Neural progenitor cell (in vitro differentiated cells): ENCODE measurements around the gene AIFM3.

ENCODE experiments used
- EZH2 ChIP-seq: fragments of 200-600 bp; sonication (generic); IDR thresholded peaks from 2 replicates; pipeline ENCODE4 v1.6.1; 2017; ENCODE audit warnings: antibody characterized with exemption, mild to moderate bottlenecking, moderate library complexity
- EZH2phosphoT487 ChIP-seq: fragments of 200-600 bp; sonication (generic); IDR thresholded peaks from 2 replicates; pipeline ENCODE4 v1.6.1; 2017; ENCODE audit warnings: antibody characterized with exemption
- TF ChIP-seq, protein P1 (sequence below): fragments of 200-600 bp; sonication (generic); IDR thresholded peaks from 2 replicates; pipeline ENCODE4 v1.5.1; 2017; ENCODE audit warnings: antibody characterized with exemption, mild to moderate bottlenecking

DNA sequence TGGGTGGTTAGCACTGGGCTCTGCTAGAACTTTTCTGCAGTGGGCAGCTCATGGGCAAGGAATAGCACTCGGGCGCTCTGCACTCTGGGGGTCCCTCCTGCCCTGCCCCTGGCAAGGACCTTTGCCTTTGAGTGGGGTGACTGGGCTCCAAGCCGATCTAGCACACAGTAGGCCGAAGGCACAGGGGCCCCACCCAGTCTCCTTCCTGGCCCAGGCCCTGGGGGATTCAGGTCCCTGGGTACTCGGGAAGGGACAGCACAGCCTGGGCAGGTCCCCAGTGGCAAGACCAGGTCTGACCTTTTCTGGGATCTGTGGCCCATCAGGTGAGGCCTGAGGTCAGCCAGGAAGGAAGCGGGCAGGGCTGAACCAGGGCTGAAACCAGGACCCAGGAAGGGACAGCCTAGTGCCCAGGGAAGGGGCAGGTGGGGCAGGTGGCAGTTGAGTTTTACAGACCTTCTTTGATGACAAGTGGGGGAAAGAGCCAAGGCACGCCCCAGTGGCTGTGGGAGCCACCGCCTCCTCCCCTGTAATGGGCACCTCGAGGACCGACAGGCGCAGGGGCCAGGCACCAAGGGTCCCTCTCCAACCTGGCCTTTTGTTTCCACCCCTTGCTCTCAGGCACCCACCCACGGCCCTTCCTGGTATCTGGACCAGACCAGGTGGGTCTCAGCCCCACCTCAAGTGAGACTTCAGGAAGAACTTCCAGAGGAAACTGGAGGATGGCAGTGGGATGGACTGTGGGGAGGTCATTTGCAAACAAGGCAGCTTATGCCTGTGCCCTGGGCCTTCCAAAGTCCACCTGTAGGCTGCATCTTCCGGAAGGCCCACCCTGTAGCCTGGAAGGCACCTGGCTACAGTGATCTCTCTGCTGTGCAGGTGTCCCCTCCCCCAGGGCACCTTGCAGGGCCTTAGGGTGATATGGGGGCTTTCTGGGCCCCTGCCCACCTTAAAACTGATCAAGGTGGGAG, 883 bp upstream of the AIFM3 start:
- TF ChIP-seq, protein P1, sequence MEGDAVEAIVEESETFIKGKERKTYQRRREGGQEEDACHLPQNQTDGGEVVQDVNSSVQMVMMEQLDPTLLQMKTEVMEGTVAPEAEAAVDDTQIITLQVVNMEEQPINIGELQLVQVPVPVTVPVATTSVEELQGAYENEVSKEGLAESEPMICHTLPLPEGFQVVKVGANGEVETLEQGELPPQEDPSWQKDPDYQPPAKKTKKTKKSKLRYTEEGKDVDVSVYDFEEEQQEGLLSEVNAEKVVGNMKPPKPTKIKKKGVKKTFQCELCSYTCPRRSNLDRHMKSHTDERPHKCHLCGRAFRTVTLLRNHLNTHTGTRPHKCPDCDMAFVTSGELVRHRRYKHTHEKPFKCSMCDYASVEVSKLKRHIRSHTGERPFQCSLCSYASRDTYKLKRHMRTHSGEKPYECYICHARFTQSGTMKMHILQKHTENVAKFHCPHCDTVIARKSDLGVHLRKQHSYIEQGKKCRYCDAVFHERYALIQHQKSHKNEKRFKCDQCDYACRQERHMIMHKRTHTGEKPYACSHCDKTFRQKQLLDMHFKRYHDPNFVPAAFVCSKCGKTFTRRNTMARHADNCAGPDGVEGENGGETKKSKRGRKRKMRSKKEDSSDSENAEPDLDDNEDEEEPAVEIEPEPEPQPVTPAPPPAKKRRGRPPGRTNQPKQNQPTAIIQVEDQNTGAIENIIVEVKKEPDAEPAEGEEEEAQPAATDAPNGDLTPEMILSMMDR: no peak
- TF ChIP-seq EZH2: no peak
- TF ChIP-seq EZH2phosphoT487: no peak
